Measurements from ENCODE around the gene KCNJ14.
A peak's percentile ranks its signal among the peaks of the same experiment; 100 is the strongest.
"Not testable (repeated sequence)": the region's sequence is repeated elsewhere in the genome, so short reads cannot be mapped to it uniquely, and the experiment has no call there.

Gene KCNJ14

DNA sequence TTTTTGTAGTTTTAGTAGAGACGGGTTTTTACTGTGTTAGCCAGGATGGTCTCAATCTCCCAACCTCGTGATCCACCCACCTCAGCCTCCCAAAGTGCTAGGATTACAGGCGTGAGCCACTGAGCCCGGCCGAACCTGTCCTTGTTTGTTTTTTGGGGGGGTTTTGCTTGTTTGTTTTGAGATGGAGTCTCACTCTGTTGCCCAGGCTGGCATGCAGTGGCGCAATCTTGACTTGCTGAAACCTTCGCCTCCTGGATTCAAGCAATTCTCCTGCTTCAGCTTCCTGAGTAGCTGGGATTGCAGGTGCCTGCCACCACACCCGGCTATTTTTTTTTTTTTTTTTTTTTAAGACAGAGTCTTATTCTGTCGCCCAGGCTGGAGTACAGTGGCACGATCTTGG lies 31.3 kb downstream of the KCNJ14 start:
- not testable (repeated sequence) for H3K4me3 ChIP-seq (ENCODE audit: low read depth, low read length)

GRCh38 chr19:48487544-48487943 lies 32.2 kb downstream of the KCNJ14 start:
- H3K4me3 ChIP-seq (ENCODE audit: low read depth, low read length) = no peak overlapping the region

GRCh38 chr19:48487948-48488347 lies 32.6 kb downstream of the KCNJ14 start:
- no peak overlapping the region for H3K4me3 ChIP-seq (ENCODE audit: low read depth, low read length)

DNA sequence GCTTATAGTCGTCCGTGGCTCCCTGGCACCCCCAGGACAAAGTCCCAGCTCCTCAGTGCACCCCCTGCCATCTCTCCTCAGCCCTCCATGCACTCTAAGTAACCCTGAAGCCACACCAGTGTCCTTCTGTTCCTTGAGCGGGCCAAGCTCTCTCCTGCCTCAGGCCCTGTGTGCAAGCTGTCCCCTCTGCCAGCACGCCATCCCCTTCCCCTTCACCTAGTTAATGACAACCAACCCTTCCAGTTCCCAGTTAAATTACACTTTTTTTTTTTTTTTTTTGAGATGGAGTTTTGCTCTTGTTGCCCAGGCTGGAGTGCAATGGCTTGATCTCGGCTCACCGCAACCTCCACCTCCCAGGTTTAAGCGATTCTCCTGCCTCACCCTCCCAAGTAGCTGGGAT lies 33.1 kb downstream of the KCNJ14 start:
- not testable (repeated sequence) for H3K4me3 ChIP-seq (ENCODE audit: low read depth, low read length)

- no peak overlapping the region for H3K4me3 ChIP-seq (ENCODE audit: low read depth, low read length)
These were observed 34.3 kb downstream of the KCNJ14 start for GRCh38 chr19:48489608-48490216.

DNA sequence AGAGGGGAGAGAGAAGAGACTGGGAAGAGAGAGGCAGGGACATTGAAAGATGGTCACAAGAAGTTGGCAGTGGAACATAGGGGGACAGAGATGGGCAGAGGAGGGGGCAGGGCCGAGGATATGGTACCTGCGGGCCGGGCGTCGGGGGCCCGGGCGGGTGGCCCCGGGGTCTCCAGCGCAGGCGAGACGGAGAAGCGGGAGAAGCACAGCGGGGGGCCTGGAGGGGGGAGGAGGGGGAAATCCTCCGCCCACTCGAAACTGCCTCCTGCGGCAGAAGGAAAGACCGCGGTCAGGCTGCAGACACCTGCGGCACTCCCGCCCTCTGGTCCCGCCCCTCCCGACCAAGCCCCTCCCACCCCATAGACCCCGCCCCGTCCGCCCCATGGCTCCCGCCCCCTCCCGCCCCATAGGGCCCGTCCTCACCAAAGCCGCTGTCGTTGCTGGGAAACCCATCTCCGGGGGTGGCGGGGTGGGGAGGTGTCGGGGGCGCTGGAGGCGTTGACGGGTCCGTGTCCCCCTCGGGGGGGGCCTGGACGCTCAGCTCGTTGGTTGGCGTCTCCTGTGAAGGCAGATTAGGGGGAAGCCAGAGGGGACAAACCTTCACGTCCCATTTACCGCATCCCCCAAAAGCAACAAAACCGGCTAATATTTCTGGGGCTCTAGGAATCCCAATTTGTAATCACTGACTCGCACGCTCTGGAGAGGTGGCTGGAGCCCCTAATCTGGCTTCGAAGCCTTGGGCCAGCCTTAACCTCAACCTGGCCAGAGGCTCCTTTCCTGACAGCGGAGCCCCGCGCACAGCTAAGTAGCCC lies 35.8 kb downstream of the KCNJ14 start:
- peak overlapping the region; percentile 30 for H3K4me3 ChIP-seq (ENCODE audit: low read depth, low read length)

GRCh38 chr19:48491793-48492123 lies 36.4 kb downstream of the KCNJ14 start:
- H3K4me3 ChIP-seq (ENCODE audit: low read depth, low read length) = peak overlapping the region; percentile 30

DNA sequence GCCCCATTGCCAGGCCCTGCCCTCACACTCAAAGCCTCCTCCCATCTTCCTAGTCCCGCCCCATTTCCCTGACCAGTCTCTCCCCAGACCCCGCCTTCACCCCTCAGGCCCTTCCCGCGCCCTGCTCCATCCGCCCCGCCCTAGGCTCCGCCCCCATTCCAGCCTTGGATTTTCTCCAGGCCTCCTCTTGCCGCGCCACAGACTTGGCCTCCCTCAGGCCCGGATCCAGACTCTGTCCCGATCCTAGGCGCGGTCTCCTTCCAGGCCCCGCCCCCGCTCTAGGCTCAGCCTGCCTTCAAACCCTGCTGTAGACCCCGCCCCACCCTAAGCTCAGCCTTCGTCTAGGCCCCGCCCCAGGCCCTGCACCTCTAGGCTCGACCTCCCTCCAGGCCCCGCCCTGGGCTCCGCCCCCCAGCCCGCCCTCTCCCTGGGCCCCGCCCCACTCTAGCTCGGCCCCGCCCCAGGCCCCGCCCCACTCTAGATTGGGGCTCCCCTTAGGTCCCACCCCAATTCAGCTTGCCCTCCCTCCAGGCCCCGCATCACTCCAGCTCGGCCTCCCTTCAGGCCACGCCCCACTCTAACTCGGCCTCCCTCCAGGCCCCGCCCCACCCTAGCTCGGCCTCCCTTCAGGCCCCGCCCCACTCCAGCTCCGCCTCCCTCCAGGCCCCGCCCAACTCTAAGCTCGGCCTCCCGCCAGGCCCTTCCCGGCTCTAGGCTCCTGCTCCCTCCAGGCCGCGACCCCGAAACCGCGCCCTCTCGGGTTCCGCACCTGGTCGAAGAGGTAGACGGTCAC lies 37.7 kb downstream of the KCNJ14 start:
- peak overlapping the region; percentile 58 for H3K4me3 ChIP-seq (ENCODE audit: low read depth, low read length)

DNA sequence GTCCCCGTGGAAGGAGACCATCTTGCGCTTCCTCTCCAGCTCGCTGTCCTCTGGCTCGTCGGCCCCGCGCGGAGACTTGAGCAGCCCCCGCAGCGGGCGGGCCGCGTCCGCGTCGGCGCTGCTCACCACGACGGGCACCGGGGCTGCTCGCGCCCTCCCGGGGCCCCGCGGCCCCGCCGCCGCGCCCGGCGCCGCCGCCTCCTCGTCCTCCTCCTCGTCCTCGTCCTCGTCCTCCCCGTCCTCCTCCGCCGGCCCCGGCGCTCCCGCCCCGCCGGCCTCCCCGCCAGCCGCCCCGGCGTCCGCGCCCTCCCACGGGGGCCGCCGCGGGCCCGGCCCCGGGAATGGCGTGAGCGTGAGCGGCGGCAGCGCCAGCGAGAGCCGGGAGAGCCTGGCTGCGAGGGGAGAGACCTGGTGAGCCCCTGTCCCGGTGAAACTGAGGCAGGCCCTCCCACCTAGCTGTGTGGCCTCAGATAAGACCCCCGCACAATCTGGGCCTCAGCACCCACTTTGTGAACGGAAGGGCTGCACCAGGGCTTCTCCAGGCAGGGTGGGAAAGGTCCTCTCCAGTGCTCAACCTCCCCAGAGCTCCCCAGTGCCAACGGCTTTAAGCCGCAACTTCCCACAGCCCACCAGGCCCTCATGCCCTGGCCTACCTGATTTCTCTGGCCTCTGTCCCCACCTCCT lies 38.5 kb downstream of the KCNJ14 start:
- H3K4me3 ChIP-seq (ENCODE audit: low read depth, low read length) = peak overlapping the region; percentile 58

GRCh38 chr19:48495396-48495795 lies 40.0 kb downstream of the KCNJ14 start:
- no peak overlapping the region for H3K4me3 ChIP-seq (ENCODE audit: low read depth, low read length)

DNA sequence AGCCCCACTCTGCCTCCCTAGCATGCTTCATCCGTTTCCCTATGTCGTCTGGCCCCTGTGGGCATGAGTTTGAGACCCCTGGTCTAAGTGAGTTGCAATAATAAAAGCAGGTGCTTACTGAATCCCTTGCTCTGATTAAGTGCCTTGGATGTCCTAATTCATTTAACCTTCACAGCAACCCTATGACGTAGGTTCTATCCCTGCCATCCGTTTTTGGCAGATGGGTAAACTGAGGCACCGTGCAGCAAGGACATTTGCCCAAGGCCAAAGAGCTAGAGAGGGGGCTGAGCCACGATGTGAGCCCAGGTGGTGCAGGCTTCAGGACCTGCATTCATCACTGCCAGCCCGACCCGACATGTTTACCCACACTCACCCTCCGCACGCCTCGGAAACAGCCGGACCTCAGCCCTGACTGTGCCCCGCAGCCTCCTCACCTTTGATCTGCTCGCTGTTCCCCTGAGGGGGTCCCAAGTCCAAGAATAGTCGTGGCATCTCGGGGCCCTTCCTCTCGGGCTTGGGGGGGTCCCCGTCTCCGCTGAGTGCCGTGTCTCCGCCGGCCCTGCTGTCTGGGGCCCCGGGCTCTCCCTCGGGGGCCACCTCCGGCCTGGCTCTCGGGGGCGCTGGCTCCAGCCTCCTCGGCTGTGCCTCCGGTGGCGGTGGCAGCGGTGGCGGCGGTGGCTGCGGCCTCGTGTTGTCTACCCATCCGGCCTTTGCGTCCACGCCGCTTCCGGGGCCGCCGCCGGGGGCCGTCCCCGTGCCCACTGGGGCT lies 41.8 kb downstream of the KCNJ14 start:
- no peak overlapping the region for H3K4me3 ChIP-seq (ENCODE audit: low read depth, low read length)

- no peak overlapping the region for H3K4me3 ChIP-seq (ENCODE audit: low read depth, low read length)
These were observed 42.6 kb downstream of the KCNJ14 start for GRCh38 chr19:48497728-48498594.

DNA sequence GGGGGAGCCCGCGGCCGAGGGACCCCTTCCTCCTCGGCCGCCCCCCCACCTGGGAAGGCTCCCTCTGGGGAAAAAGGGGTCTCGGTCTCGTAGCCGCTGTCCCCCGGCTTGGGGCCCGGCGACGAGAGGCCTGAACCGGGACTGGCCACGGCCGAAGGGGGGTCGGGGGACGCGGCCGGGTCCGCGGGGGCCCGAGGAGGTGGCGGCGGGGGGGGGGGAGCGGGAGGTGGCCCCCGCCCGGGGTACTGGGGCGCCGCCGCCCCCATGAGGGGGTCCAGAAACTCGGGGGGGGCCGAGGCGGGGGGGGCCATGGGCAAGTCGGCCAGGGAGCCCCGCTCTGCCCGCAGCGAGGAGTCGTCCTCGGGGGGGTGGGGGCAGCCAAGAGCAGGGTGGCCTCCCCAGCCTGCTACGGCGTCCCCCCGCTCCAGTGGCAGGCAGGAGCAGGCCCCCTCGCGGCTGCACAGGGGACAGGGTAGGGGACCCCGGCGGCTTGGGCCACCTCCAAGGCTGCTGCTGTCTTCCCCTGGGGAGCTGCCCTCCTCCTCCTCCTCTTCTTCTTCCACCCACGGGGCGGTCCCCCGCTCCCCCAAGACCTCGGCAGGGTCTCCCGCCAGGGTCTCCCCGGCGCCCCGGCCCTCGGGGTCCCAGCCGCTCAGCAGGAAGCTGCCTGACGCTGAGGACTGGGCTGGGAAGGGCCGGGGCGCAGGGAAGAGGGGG lies 43.4 kb downstream of the KCNJ14 start:
- H3K4me3 ChIP-seq (ENCODE audit: low read depth, low read length) = no peak overlapping the region

GRCh38 chr19:48499316-48500090 lies 44.1 kb downstream of the KCNJ14 start:
- H3K4me3 ChIP-seq (ENCODE audit: low read depth, low read length) = no peak overlapping the region

DNA sequence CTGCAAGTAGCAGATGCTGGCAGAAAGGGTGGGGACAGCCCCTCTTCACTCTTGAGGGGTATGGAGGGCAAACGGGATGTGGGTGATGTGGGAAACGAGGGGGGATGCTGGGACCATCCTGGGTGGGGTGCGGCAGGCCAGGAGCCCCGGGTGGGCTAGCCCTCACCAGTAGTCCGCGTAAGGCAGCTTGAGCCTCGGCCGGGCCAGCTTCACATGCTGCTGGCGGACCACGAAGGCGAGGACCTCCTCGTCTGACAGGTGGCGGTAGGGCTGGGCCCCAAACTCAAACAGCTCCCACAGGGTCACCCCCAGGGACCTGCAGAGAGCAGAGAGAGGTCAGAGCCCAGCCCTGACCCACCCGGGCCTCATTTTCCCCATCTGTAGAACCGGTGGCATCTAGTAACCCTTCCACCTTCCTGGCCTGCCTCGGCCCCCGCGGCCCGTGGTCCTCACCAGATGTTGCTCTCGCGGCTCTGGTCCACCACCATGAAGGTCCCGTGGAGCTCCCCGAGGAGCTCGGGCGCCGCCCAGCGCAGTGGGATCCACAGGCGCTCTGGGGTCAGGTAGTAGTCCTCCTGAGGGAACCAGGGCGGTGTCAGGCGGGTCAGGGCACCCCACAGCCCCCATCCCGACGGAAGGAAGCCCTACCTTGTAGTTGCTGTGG lies 45.6 kb downstream of the KCNJ14 start:
- peak overlapping the region; percentile 53 for H3K4me3 ChIP-seq (ENCODE audit: low read depth, low read length)

DNA sequence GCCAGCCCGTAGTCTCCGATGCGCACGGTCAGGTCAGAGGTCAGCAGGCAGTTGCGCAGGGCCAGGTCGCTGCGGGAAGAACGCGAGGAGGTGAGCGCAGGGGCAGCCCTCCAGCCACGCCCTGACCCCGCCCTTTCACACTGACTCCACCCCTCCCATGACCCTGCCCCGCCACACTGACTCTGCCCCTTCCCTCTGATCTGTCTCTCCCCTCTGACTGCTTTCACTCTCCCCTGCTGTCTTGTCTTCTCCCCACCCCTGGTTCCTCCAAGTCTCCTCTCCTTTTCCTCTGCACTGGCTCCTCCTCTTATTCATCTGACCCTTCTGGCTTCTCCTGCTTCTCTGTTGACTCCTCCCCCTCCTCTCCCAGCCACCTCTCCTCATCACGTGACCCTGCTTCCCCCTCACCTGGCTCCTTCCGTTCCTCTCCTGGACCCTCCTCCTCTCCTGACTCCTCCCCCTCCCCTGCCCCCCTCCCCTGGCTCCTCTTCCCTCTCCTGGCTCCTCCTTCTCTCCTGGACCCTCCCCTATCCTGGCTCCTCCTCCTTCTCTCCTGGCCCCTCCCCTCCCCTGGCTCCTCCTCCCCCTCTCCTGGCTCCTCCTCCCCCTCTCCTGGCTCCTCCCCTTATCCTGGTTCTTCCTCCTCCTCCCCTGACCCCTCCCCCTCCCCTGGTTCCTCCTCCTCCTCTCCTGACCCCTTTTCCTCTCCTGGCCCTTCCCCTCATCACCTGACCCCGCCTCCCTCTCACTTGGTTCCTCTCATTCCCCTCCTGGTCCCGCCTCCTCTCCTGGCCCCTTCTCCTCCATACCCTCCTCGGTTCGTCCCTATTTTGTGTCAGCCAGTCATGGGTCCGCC lies 46.3 kb downstream of the KCNJ14 start:
- H3K4me3 ChIP-seq (ENCODE audit: low read depth, low read length) = peak overlapping the region; percentile 53
